SK-N-SH (cell line): ENCODE measurements around the gene PBLD.

Source experiments
- CTCF ChIP-seq: fragments of 200-600 bp; sonication (generic); IDR thresholded peaks from 2 replicates; pipeline ENCODE4 v1.6.1; 2017; ENCODE audit warnings: antibody characterized with exemption, mild to moderate bottlenecking, moderate library complexity
- EP300 ChIP-seq, 2 experiments: IDR thresholded peaks; 2 replicates each; pipeline versions ENCODE4 v1.4.0 to v1.6.1; 2012; ENCODE audit warnings: borderline replicate concordance in 1 of 2, low read depth in 1 of 2, low read length in 1 of 2
- EZH2phosphoT487 ChIP-seq: fragments of 200-600 bp; sonication (generic); IDR thresholded peaks from 2 replicates; pipeline ENCODE4 v1.6.1; 2017; ENCODE audit warnings: low read depth, mixed run types, mild to moderate bottlenecking, antibody characterized with exemption, moderate library complexity, borderline replicate concordance
- MAX ChIP-seq: IDR thresholded peaks from 2 replicates; pipeline ENCODE4 v1.4.0; 2012; ENCODE audit warnings: low read depth
- MEF2A ChIP-seq: IDR thresholded peaks from 2 replicates; pipeline ENCODE4 v1.4.0; 2012; ENCODE audit warnings: low read depth, borderline replicate concordance
- MXI1 ChIP-seq: IDR thresholded peaks from 2 replicates; pipeline ENCODE4 v1.6.1; 2012; ENCODE audit warnings: mild to moderate bottlenecking, low read depth, low read length, improper control_type of control experiment
- NRF1 ChIP-seq: IDR thresholded peaks from 2 replicates; pipeline ENCODE4 v1.6.1; 2012; ENCODE audit warnings: low read depth, mild to moderate bottlenecking, low read length
- POLR2AphosphoS5 ChIP-seq: IDR thresholded peaks from 2 replicates; pipeline ENCODE4 v1.6.1; 2012; ENCODE audit warnings: low read depth, low read length
- RAD21 ChIP-seq: IDR thresholded peaks from 2 replicates; pipeline ENCODE4 v1.6.1; 2012; ENCODE audit warnings: mild to moderate bottlenecking, low read length
- RFX5 ChIP-seq: IDR thresholded peaks from 2 replicates; pipeline ENCODE4 v1.6.1; 2012; ENCODE audit warnings: mild to moderate bottlenecking, improper control_type of control experiment, low read length
- TEAD4 ChIP-seq: IDR thresholded peaks from 2 replicates; pipeline ENCODE4 v1.4.0; 2012; ENCODE audit warnings: mild to moderate bottlenecking, borderline replicate concordance; ENCODE audit not compliant: insufficient read depth

GRCh38 chr10:68301301-68301700 is 31.4 kb downstream of the PBLD start:
- TF ChIP-seq CTCF: no peak
- no peak for TF ChIP-seq EZH2phosphoT487
- TF ChIP-seq MEF2A: no peak
- TF ChIP-seq NRF1: no peak
- TF ChIP-seq RAD21: no peak
- no peak for TF ChIP-seq TEAD4
- no peak for TF ChIP-seq MAX
- TF ChIP-seq POLR2AphosphoS5: no peak
- TF ChIP-seq RFX5: no peak
- no peak for TF ChIP-seq MXI1
- TF ChIP-seq EP300 (IDR thresholded peaks at IDR 0.05; ENCODE audit: borderline replicate concordance in 1 of 2, low read depth in 1 of 2, low read length in 1 of 2): no peak
